Activated naive CD8-positive, alpha-beta T cell (primary cell): ENCODE measurements around the gene MRRF.
A peak's percentile ranks its signal among the peaks of the same experiment; 100 is the strongest.

Experiments
- H3K27ac Mint-ChIP-seq: one replicate; pipeline ENCODE4 v1.8.0; 2021; ENCODE audit warnings: mixed read lengths
- H3K27me3 Mint-ChIP-seq: one replicate; pipeline ENCODE4 v1.8.0; 2021; ENCODE audit warnings: mixed read lengths
- H3K36me3 Mint-ChIP-seq: one replicate; pipeline ENCODE4 v1.8.0; 2021; ENCODE audit warnings: mixed read lengths
- H3K4me1 Mint-ChIP-seq: one replicate; pipeline ENCODE4 v1.8.0; 2021; ENCODE audit warnings: low read depth, mixed read lengths
- H3K4me3 Mint-ChIP-seq: one replicate; pipeline ENCODE4 v1.8.0; 2021; ENCODE audit warnings: mild to moderate bottlenecking, mixed read lengths
- H3K9me3 Mint-ChIP-seq: one replicate; pipeline ENCODE4 v1.8.0; 2021; ENCODE audit warnings: low read depth, mixed read lengths

Gene MRRF

DNA sequence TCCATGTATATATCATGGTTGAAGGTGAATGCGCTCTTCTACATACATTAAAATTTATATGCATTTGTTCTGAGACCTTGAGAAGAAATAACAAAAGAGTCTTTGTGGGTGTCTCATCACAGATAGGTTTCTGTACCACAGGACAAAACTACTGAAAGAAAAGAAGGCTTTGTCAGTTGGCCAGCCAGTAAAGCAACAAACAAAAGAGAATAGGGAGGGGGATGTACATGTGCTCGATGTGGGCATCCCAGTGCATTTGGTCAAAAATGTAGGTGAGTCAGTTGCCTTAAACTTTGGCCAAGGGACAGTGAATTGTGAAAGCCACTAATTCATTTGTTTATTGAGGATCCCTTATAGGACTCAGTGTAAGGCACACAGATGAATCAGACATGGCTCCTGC lies 13.3 kb upstream of the MRRF start:
- H3K9me3 Mint-ChIP-seq: no peaks in the 10 kb centered on the region
- peaks cover 4% of the 10 kb centered on the region for H3K4me1 Mint-ChIP-seq
- H3K27ac Mint-ChIP-seq: no peak overlapping the region
- H3K4me3 Mint-ChIP-seq: no peak overlapping the region
- H3K36me3 Mint-ChIP-seq: peaks cover 4% of the 10 kb centered on the region
- no peaks in the 10 kb centered on the region for H3K27me3 Mint-ChIP-seq

- H3K4me1 Mint-ChIP-seq: peaks cover 10% of the 10 kb centered on the region
- H3K27ac Mint-ChIP-seq: no peak overlapping the region
- no peaks in the 10 kb centered on the region for H3K9me3 Mint-ChIP-seq
- H3K27me3 Mint-ChIP-seq: no peaks in the 10 kb centered on the region
- no peak overlapping the region for H3K4me3 Mint-ChIP-seq
- H3K36me3 Mint-ChIP-seq: peaks cover 7% of the 10 kb centered on the region
Measured at GRCh38 chr9:122252796-122253195, 11.9 kb upstream of the MRRF start.

GRCh38 chr9:122254761-122255160 lies 9.9 kb upstream of the MRRF start:
- no peak overlapping the region for H3K27ac Mint-ChIP-seq
- H3K4me3 Mint-ChIP-seq: no peak overlapping the region
- peaks cover 12% of the 10 kb centered on the region for H3K4me1 Mint-ChIP-seq
- H3K9me3 Mint-ChIP-seq: no peaks in the 10 kb centered on the region
- no peaks in the 10 kb centered on the region for H3K27me3 Mint-ChIP-seq
- H3K36me3 Mint-ChIP-seq: peaks cover 7% of the 10 kb centered on the region

DNA sequence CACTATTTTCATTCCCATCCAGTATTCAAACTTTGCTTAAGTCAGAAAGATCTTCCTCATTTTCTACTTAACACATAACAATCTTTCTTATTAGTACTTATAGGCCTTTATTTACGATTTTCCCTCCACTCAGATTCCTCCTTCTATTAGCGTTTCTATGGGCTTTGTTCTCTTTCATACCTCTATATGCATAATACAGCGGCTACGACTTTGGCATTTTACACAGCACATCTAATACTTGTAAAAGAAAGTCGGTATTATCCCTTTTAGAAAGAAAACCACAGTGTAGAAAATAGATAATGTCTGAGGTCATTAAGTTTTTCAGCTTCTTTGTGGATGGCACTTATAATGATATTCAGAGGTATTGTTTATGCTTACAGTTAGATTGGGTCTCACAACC lies 8.5 kb upstream of the MRRF start:
- H3K27me3 Mint-ChIP-seq: no peaks in the 10 kb centered on the region
- H3K27ac Mint-ChIP-seq: no peak overlapping the region
- no peak overlapping the region for H3K4me3 Mint-ChIP-seq
- H3K4me1 Mint-ChIP-seq: peaks cover 18% of the 10 kb centered on the region
- H3K9me3 Mint-ChIP-seq: no peaks in the 10 kb centered on the region
- H3K36me3 Mint-ChIP-seq: peaks cover 5% of the 10 kb centered on the region

GRCh38 chr9:122258886-122259415 lies 5.7 kb upstream of the MRRF start:
- peaks cover 4% of the 10 kb centered on the region for H3K36me3 Mint-ChIP-seq

GRCh38 chr9:122261469-122261881 lies 3.2 kb upstream of the MRRF start:
- Mint-ChIP-seq H3K9me3 (no peaks in the 10 kb centered on the region), H3K27ac (peak overlapping the region; percentile 58), H3K36me3 (peaks cover 13% of the 10 kb centered on the region), H3K4me1 (peaks cover 52% of the 10 kb centered on the region), H3K27me3 (no peaks in the 10 kb centered on the region), H3K4me3 (peak overlapping the region; percentile 43)

More at GRCh38 chr9:122258886-122259415, 5.7 kb upstream of the MRRF start:
- Mint-ChIP-seq H3K27ac (no peak overlapping the region), H3K9me3 (no peaks in the 10 kb centered on the region), H3K4me3 (no peak overlapping the region), H3K4me1 (peaks cover 38% of the 10 kb centered on the region), H3K27me3 (no peaks in the 10 kb centered on the region)

DNA sequence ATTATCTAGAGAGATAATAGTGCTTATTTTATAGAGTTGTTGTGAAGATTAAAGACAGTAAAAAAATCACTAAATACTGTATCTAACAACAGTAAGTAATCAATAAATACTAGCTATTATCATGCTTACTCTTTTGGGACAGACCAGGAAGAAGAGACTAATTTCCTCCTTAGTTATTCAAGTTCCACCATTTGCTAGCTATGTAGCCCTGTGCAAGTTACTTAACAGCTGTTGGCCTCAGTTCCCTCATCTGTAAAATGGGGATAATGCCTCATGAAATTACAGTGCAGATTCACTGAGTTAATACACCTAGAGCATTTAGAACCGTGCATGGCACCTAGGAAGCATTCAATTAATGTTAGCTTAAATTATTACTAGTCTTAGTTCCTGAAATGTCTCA lies 2.6 kb upstream of the MRRF start:
- H3K9me3 Mint-ChIP-seq: no peaks in the 10 kb centered on the region
- peak overlapping the region; percentile 58 for H3K27ac Mint-ChIP-seq
- H3K4me3 Mint-ChIP-seq: peak overlapping the region; percentile 94
- H3K27me3 Mint-ChIP-seq: no peaks in the 10 kb centered on the region
- peaks cover 54% of the 10 kb centered on the region for H3K4me1 Mint-ChIP-seq
- H3K36me3 Mint-ChIP-seq: peaks cover 13% of the 10 kb centered on the region

- peak overlapping the region; percentile 100 for H3K27ac Mint-ChIP-seq
- peak overlapping the region; percentile 94 for H3K4me3 Mint-ChIP-seq
- peaks cover 61% of the 10 kb centered on the region for H3K4me1 Mint-ChIP-seq
- no peaks in the 10 kb centered on the region for H3K27me3 Mint-ChIP-seq
- no peaks in the 10 kb centered on the region for H3K9me3 Mint-ChIP-seq
- peaks cover 13% of the 10 kb centered on the region for H3K36me3 Mint-ChIP-seq
Measured at GRCh38 chr9:122263699-122264349, 858 bp upstream of the MRRF start.

DNA sequence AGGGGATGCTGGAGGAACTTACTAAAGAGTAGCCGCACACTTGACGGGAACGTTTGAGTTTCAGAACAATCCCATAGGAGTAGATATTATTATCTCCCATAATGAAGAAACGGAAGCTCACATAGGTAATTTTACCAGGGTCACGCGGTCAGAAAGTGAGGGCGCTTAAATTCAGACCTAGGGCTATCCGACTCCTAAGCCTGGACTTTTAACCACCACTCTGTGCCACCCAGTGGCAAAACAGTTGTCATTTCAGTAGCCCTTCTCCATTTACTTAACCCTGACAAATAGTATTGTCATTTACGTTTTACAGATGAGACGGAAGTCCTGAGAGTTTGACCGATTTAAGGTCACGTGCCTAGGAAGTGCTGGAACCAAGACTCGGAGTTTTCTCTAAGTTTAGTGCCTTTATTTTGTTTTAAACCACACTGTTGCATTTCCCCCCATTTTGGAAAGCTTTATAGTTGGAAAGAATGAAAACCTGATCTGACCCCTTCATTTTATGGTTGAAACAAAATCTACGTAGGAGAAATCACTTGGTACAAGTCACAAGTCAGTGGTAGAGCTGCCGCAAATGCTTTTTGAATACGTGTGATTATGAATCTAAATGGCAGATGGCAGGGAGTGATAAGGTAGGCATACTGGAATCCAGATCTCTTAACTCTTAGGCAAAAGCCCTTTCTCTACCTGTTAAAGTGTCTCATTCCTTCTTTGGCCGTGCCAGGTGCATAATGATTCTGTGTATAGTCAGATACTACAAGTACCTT lies 650 bp downstream of the MRRF start:
- Mint-ChIP-seq H3K4me1 (peaks cover 61% of the 10 kb centered on the region), H3K36me3 (peaks cover 13% of the 10 kb centered on the region), H3K9me3 (no peaks in the 10 kb centered on the region), H3K4me3 (peak overlapping the region; percentile 94), H3K27me3 (no peaks in the 10 kb centered on the region), H3K27ac (peak overlapping the region; percentile 100)

- H3K27ac Mint-ChIP-seq: no peak overlapping the region
- H3K9me3 Mint-ChIP-seq: no peaks in the 10 kb centered on the region
- peak overlapping the region; percentile 30 for H3K4me3 Mint-ChIP-seq
- H3K36me3 Mint-ChIP-seq: peaks cover 22% of the 10 kb centered on the region
- H3K4me1 Mint-ChIP-seq: peaks cover 56% of the 10 kb centered on the region
- no peaks in the 10 kb centered on the region for H3K27me3 Mint-ChIP-seq
Measured at GRCh38 chr9:122268041-122268814, 3.5 kb downstream of the MRRF start.

- peak overlapping the region; percentile 14 for H3K4me3 Mint-ChIP-seq
- no peaks in the 10 kb centered on the region for H3K9me3 Mint-ChIP-seq
- peaks cover 45% of the 10 kb centered on the region for H3K4me1 Mint-ChIP-seq
- H3K27me3 Mint-ChIP-seq: no peaks in the 10 kb centered on the region
- peaks cover 24% of the 10 kb centered on the region for H3K36me3 Mint-ChIP-seq
- no peak overlapping the region for H3K27ac Mint-ChIP-seq
Measured at GRCh38 chr9:122274055-122274454, 9.4 kb downstream of the MRRF start.

DNA sequence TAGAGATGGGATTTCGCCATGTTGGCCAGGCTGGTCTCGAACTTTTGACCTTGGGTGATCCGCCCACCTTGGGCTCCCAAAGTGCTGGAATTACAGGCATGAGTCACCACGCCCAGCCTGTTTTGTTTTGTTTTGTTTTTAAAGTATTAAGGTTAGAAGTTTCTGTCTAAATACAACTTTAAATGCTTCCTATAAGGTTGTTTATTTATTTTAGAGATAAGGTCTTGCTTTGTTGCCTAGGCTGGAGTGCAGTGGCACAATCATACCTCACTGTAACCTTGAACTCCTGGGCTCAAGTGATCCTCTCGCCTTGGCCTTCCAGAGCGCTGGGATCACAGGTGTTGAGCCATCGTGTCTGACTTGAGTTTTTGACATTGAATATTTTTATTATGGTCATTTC lies 11.4 kb downstream of the MRRF start:
- H3K4me3 Mint-ChIP-seq: no peak overlapping the region
- peaks cover 45% of the 10 kb centered on the region for H3K4me1 Mint-ChIP-seq
- peaks cover 27% of the 10 kb centered on the region for H3K36me3 Mint-ChIP-seq
- H3K27ac Mint-ChIP-seq: no peak overlapping the region
- no peaks in the 10 kb centered on the region for H3K27me3 Mint-ChIP-seq
- H3K9me3 Mint-ChIP-seq: no peaks in the 10 kb centered on the region

DNA sequence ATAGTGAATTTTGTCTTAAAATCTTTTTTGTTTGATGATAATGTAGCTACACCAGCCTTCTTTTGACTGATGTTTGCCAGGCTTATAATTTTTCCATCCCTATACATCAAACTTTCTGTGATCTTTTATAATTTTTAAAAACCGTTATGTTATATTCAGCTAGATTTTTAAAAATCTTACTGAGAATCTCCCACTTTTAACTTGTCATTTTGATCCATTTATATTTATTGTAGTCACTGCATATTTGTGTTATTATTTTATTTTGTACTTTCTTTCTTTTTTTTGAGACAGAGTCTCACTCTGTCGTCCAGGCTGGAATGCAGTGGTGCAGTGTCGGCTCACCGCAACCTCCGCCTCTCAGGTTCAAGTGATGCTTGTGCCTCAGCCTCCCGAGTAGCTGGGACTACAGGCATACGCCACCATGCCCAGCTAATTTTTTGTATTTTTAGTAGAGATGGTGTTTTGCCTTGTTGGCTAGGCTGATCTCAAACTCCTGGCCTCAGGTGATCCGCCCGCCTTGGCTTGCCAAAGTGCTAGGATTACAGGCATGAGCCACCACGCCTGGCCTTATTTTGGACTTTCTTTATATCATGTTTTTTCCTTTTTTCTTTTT lies 12.7 kb downstream of the MRRF start:
- H3K36me3 Mint-ChIP-seq: peaks cover 30% of the 10 kb centered on the region
- no peaks in the 10 kb centered on the region for H3K9me3 Mint-ChIP-seq
- H3K4me3 Mint-ChIP-seq: no peak overlapping the region
- H3K4me1 Mint-ChIP-seq: peaks cover 38% of the 10 kb centered on the region
- no peak overlapping the region for H3K27ac Mint-ChIP-seq
- no peaks in the 10 kb centered on the region for H3K27me3 Mint-ChIP-seq

DNA sequence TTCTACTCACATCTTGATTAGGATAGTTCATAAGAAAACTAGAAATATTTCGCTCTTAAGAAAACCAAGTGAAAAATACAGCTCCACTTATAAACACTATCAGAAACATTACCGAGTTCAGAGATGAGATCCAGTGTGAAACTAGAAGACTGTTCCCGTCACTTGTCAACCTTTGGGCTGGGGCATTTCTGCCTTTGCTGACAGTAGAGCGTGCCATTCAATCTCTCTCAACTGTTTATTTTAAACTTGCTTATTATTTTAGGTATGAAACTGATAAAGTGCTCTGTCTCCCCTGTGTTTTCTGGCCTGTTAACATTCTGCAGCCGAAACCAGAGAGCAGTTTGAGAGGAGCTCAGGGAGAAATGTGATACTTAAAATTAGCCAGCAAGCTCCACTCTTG lies 16.7 kb downstream of the MRRF start:
- Mint-ChIP-seq H3K36me3 (peaks cover 23% of the 10 kb centered on the region), H3K4me1 (peaks cover 15% of the 10 kb centered on the region), H3K4me3 (no peak overlapping the region), H3K9me3 (no peaks in the 10 kb centered on the region), H3K27ac (no peak overlapping the region), H3K27me3 (no peaks in the 10 kb centered on the region)
